ENCODE results near the gene GP1BB. TPM values are rescaled to one million over a fixed set of nuclear protein-coding genes. Genes with fewer than 3 reads are reported as not detected.

The GP1BB gene
- total and polyA plus RNA-seq, 12 donors, result 0.42 to 29.8 (median 4.7) TPM; not detected in 2

GRCh38 chr22:19716041-19716828 lies 7.1 kb upstream of the GP1BB start:
- DNase-seq, result no peak
- intact Hi-C loops (cut with DNase I), result loop anchor here in 1 of 2 donors (5.0 kb wide), 1 partner anchor 39 kb away; no protein-coding TSS in a partner anchor
- Histone ChIP-seq H3K27me3 (no peaks in the 10 kb centered on the region), H3K27ac (no peak overlapping the region), H3K9me3 (replicated peaks in 1 of 3) (no peaks in the 10 kb centered on the region), H3K4me3 (no peak overlapping the region), H3K4me1 (replicated peaks in 1 of 2) (peaks cover 9 to 13% of the 10 kb centered on the region in 2 donors), H3K36me3 (replicated peaks in 1 of 2) (no peaks in the 10 kb centered on the region)
- TF ChIP-seq POLR2A (IDR thresholded peaks at IDR 0.05) (no peak), CTCF (IDR thresholded peaks at IDR 0.05) (no peak)
- WGBS, 4 donors, result 72 to 89% (median 84%) methylated on average over 5 to 11 of the region's 11 CpGs

GRCh38 chr22:19716829-19717105 lies 6.6 kb upstream of the GP1BB start:
- 80 to 100% (median 91%) methylated on average over 1 of the region's 1 CpG for WGBS, 4 donors
- no peaks in the 10 kb centered on the region for H3K36me3 ChIP-seq (replicated peaks in 1 of 2)
- no peak overlapping the region for H3K27ac ChIP-seq
- H3K4me1 ChIP-seq (replicated peaks in 1 of 2), result peaks cover 9 to 13% of the 10 kb centered on the region in 2 donors
- no peaks in the 10 kb centered on the region for H3K9me3 ChIP-seq (replicated peaks in 1 of 3)
- H3K4me3 ChIP-seq, result no peak overlapping the region
- H3K27me3 ChIP-seq, result no peaks in the 10 kb centered on the region
- intact Hi-C loops (cut with DNase I), result loop anchor here in 1 of 2 donors (5.0 kb wide), 1 partner anchor 39 kb away; no protein-coding TSS in a partner anchor
- TF ChIP-seq POLR2A (IDR thresholded peaks at IDR 0.05), result no peak
- no peak for TF ChIP-seq CTCF (IDR thresholded peaks at IDR 0.05)
- DNase-seq, result no peak

- WGBS, 4 donors, result 67 to 84% (median 83%) methylated on average over 9 of the region's 9 CpGs; no CpG with 5 or more reads in 1 of the 4 donors
- intact Hi-C loops (cut with DNase I), result loop anchor here in 1 of 2 donors (5.0 kb wide), 1 partner anchor 40 kb away; no protein-coding TSS in a partner anchor
- Histone ChIP-seq H3K4me3 (no peak overlapping the region), H3K4me1 (replicated peaks in 1 of 2) (peaks cover 9 to 13% of the 10 kb centered on the region in 2 donors), H3K27me3 (no peaks in the 10 kb centered on the region), H3K27ac (no peak overlapping the region), H3K9me3 (replicated peaks in 1 of 3) (no peaks in the 10 kb centered on the region), H3K36me3 (replicated peaks in 1 of 2) (no peaks in the 10 kb centered on the region)
- no peak for DNase-seq
- TF ChIP-seq CTCF (IDR thresholded peaks at IDR 0.05) (no peak), POLR2A (IDR thresholded peaks at IDR 0.05) (no peak)
Measured at GRCh38 chr22:19717181-19717580, 6.2 kb upstream of the GP1BB start.

GRCh38 chr22:19717691-19718455 lies 5.5 kb upstream of the GP1BB start:
- intact Hi-C loops (cut with DNase I), result loop anchor here in 1 of 2 donors (5.0 kb wide), 1 partner anchor 41 kb away; no protein-coding TSS in a partner anchor
- H3K27ac ChIP-seq, result no peak overlapping the region

More at GRCh38 chr22:19717691-19718455, 5.5 kb upstream of the GP1BB start:
- peak overlapping the region in 3 of 4 donors; percentile 54 to 71 (median 70) for H3K4me3 ChIP-seq
- DNase-seq, result peak; percentile 58 to 83 (median 72)
- H3K36me3 ChIP-seq (replicated peaks in 1 of 2), result no peaks in the 10 kb centered on the region
- no peaks in the 10 kb centered on the region for H3K27me3 ChIP-seq
- no peaks in the 10 kb centered on the region for H3K9me3 ChIP-seq (replicated peaks in 1 of 3)
- peaks cover 9 to 13% of the 10 kb centered on the region in 2 donors for H3K4me1 ChIP-seq (replicated peaks in 1 of 2)
- WGBS, 4 donors, result 6 to 18% (median 12%) methylated on average over 27 to 96 of the region's 96 CpGs
- peak; percentile 51 to 97 (median 78) for TF ChIP-seq CTCF (IDR thresholded peaks at IDR 0.05)
- TF ChIP-seq POLR2A (IDR thresholded peaks at IDR 0.05), result no peak
